Right renal cortex interstitium (tissue), 3 donors: Measurements from ENCODE around the gene BACE2. TPM values are rescaled to one million over a fixed set of nuclear protein-coding genes. Genes with fewer than 3 reads are reported as not detected.
"Not testable (repeated sequence)": the region's sequence is repeated elsewhere in the genome, so short reads cannot be mapped to it uniquely, and the experiment has no call there.

Source experiments
- DNase-seq, 3 donors: peaks; one replicate each; pipeline ENCODE4 v3.0.0-alpha.2; 2013; ENCODE audit warnings: low read depth in 3 of 3, low spot score in 2 of 3
- polyA plus RNA-seq, 3 donors: library from polyadenylated mRNA; unstranded; fragments of 120-200 nt; gene quantifications; one replicate each; pipeline ENCODE4 v1.2.1, GENCODE V29; 2013; ENCODE audit not compliant: insufficient read length in 3 of 3

Gene BACE2
- polyA plus RNA-seq, 3 donors: 24.2 to 34.8 (median 29.7) TPM

- DNase-seq: no peak
Observed at GRCh38 chr21:41235201-41235600, 67.2 kb downstream of the BACE2 start.

- no peak for DNase-seq
Observed at GRCh38 chr21:41236352-41236973, 68.5 kb downstream of the BACE2 start.

GRCh38 chr21:41238081-41238796 is 70.3 kb downstream of the BACE2 start:
- not testable (repeated sequence) for DNase-seq

- DNase-seq: no peak
Observed at GRCh38 chr21:41240040-41240439, 72.1 kb downstream of the BACE2 start.

GRCh38 chr21:41241341-41241740 is 73.4 kb downstream of the BACE2 start:
- no peak for DNase-seq

- no peak for DNase-seq
Observed at GRCh38 chr21:41242238-41242829, 74.4 kb downstream of the BACE2 start.

- DNase-seq: no peak
Observed at GRCh38 chr21:41243107-41243506, 75.1 kb downstream of the BACE2 start.

- not testable (repeated sequence) for DNase-seq
Observed at GRCh38 chr21:41244266-41244880, 76.4 kb downstream of the BACE2 start.

- DNase-seq: no peak
Observed at GRCh38 chr21:41245509-41246135, 77.7 kb downstream of the BACE2 start.

- DNase-seq: no peak
Observed at GRCh38 chr21:41246808-41247207, 78.8 kb downstream of the BACE2 start.

GRCh38 chr21:41247561-41248545 is 79.9 kb downstream of the BACE2 start:
- no peak for DNase-seq

- no peak for DNase-seq
Observed at GRCh38 chr21:41249476-41249875, 81.5 kb downstream of the BACE2 start.

- no peak for DNase-seq
Observed at GRCh38 chr21:41250519-41250918, 82.6 kb downstream of the BACE2 start.

GRCh38 chr21:41251961-41252642 is 84.1 kb downstream of the BACE2 start:
- no peak for DNase-seq

- DNase-seq: no peak
Observed at GRCh38 chr21:41254090-41254700, 86.2 kb downstream of the BACE2 start.

GRCh38 chr21:41255190-41255589 is 87.2 kb downstream of the BACE2 start:
- DNase-seq: no peak

- not testable (repeated sequence) for DNase-seq
Observed at GRCh38 chr21:41256231-41256630, 88.3 kb downstream of the BACE2 start.

GRCh38 chr21:41256771-41257702 is 89.1 kb downstream of the BACE2 start:
- no peak for DNase-seq
